Tibial nerve (tissue), 4 donors: Measurements from ENCODE around the gene TBCA. TPM values are rescaled to one million over a fixed set of nuclear protein-coding genes. Genes with fewer than 3 reads are reported as not detected.

Experiments used
- DNase-seq, 2 donors: peaks; one replicate each; pipeline ENCODE4 v3.0.0-alpha.2; 2019; ENCODE audit warnings: low spot score in 2 of 2
- H3K27ac ChIP-seq, 4 donors: fragments of 200-600 bp; sonication (generic) in 3 of 4; one replicate each; pipeline ENCODE4 v1.5.1; 2017 to 2019; ENCODE audit warnings: mild to moderate bottlenecking in 1 of 4
- H3K27me3 ChIP-seq, 2 donors: fragments of 200-600 bp; sonication (generic) in 1 of 2; one replicate each; pipeline versions ENCODE4 v1.5.1 to v1.6.0; 2017 to 2019
- H3K36me3 ChIP-seq, 3 donors: fragments of 200-600 bp; sonication (generic); one replicate each; pipeline ENCODE4 v1.5.1; 2018 to 2019
- H3K4me1 ChIP-seq, 4 donors: fragments of 200-600 bp; sonication (generic) in 3 of 4; one replicate each; pipeline ENCODE4 v1.5.1; 2017 to 2019
- H3K4me3 ChIP-seq, 4 donors: fragments of 200-600 bp; sonication (generic) in 3 of 4; one replicate each; pipeline ENCODE4 v1.5.1; 2017 to 2019; ENCODE audit warnings: mild to moderate bottlenecking in 1 of 4, moderate library complexity in 1 of 4
- H3K9me3 ChIP-seq, 4 donors: fragments of 200-600 bp; sonication (generic) in 3 of 4; one replicate each; pipeline ENCODE4 v1.5.1; 2017 to 2019
- EP300 ChIP-seq, 2 donors: sonication (generic); formaldehyde crosslinking; IDR thresholded peaks; one replicate each; pipeline ENCODE4 v1.6.1; 2017; ENCODE audit warnings: antibody characterized with exemption in 2 of 2, mild to moderate bottlenecking in 1 of 2
- POLR2A ChIP-seq, 2 donors: fragments of 450-650 bp; IDR thresholded peaks; one replicate each; pipeline ENCODE4 v1.6.1; 2017; ENCODE audit warnings: antibody characterized with exemption in 2 of 2, mild to moderate bottlenecking in 2 of 2, moderate library complexity in 2 of 2
- WGBS, 2 donors: methylation state at CpG; one replicate each; pipeline ENCODE4 v1.1.5; 2018; 5-methylcytosine and 5-hydroxymethylcytosine counted together
- total RNA-seq, 4 donors: library from RNA; depleted of rRNA; stranded (reverse); fragments of >200 nt; gene quantifications; one replicate each; pipeline ENCODE4 v1.1.0, GENCODE V29; 2016
- TF ChIP-seq, protein P1 (sequence below), 5 experiments: fragments of 200-600 bp in 3 of 5; fragments of 450-650 bp in 2 of 5; sonication (generic) in 3 of 5; IDR thresholded peaks; one replicate each; pipeline ENCODE4 v1.5.1; 2016 to 2019; ENCODE audit warnings: antibody characterized with exemption in 5 of 5, mild to moderate bottlenecking in 3 of 5, moderate library complexity in 2 of 5

The TBCA gene
- total RNA-seq, 4 donors from 2014 or later, result 83.2 to 157 (median 120) TPM

DNA sequence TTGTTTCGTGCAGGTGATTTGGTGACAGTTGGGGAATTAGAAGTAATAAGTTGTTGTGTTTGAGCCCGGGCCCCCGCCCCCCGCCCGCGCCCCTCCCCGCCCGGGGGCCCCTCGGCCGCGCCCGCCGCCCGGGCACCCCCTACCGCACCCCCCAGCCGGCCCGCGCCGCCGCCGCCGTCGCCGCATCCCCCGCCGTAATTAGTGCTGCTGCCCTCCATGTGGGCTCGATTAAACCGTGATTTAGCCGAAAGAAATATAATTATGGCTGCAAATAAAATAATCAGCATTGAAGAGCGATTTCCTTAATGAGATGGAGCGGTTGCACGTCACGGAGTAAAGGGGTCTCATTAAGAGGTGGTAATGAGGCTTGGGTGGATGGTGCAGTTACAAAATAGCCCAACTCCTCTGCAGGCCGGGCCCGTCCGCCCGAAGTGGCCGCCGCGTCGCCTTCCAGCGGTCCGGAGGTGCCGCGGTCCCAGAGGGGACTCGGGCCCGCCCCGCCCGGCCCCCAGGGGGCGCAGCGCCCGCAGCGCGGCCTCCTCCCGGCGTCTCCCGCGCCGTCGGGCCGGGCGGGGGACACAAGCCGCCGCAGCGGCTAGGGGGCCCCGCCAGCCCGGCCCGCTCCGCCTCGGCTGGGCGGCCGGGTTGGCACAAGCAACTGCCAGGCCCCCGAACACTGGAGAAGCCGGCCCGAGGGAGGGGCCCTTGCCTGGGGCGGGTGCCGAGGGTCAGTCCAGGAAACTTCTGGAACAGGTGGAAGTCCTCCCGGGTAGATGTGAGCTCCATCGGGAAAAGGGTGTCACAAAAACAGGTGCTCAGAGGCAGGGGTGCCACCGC is 130.8 kb downstream of the TBCA start:
- no peak for TF ChIP-seq POLR2A (IDR thresholded peaks at IDR 0.05)
- TF ChIP-seq, protein P1, sequence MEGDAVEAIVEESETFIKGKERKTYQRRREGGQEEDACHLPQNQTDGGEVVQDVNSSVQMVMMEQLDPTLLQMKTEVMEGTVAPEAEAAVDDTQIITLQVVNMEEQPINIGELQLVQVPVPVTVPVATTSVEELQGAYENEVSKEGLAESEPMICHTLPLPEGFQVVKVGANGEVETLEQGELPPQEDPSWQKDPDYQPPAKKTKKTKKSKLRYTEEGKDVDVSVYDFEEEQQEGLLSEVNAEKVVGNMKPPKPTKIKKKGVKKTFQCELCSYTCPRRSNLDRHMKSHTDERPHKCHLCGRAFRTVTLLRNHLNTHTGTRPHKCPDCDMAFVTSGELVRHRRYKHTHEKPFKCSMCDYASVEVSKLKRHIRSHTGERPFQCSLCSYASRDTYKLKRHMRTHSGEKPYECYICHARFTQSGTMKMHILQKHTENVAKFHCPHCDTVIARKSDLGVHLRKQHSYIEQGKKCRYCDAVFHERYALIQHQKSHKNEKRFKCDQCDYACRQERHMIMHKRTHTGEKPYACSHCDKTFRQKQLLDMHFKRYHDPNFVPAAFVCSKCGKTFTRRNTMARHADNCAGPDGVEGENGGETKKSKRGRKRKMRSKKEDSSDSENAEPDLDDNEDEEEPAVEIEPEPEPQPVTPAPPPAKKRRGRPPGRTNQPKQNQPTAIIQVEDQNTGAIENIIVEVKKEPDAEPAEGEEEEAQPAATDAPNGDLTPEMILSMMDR (IDR thresholded peaks at IDR 0.05), result peak; percentile 20 to 79 (median 65)
- H3K9me3 ChIP-seq, result no peaks in the 10 kb centered on the region
- H3K4me3 ChIP-seq, result peak overlapping the region in 1 of 4 donors; percentile 43
- no peaks in the 10 kb centered on the region for H3K36me3 ChIP-seq
- no peak overlapping the region for H3K27ac ChIP-seq
- H3K4me1 ChIP-seq, result peaks cover 0 to 37% (median 15%) of the 10 kb centered on the region in 4 donors
- H3K27me3 ChIP-seq, result peaks cover 11 to 65% of the 10 kb centered on the region in 2 donors
- no peak for DNase-seq
- 4% methylated on average over 35 to 36 of the region's 80 CpGs for WGBS, 2 donors

DNA sequence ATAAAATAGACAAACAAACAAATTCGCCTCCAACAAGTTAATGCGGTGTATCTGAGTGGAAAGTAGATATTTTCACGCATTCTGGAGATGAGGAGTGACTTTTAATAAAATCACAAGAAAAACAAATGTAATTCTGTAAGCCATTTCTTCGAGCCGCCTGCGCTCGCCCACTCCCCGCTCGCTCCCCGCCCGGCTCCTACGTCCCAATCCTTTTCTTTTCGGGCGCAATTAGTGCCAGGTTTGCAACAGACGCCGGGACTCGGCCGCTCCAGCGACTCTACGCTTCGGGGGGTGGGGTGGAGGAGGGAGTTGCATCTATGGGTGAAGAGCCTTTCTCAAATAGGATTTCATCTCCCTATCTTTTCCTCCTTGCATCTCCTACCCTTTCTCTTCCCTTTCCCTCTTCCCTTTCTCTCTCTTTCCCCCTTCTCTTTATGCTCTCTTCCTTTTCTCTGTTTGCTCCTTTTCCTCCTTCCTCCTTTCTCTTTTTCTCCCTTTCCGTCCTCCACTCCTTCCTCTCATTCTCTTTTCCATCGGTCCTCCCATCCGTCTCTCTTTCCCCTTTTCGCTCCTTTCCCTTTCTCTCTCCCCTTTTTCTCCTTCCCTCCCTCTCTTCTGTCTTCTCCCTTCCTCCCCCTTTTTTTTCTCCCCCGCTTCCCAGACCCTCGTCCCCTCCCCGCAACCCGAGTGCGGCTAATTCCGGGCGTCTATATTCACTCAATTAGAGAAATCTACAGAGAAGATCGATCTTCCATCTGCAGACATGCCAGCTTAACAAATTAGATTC is 131.6 kb downstream of the TBCA start:
- Histone ChIP-seq H3K36me3 (no peaks in the 10 kb centered on the region), H3K27ac (no peak overlapping the region), H3K4me3 (peak overlapping the region in 1 of 4 donors; percentile 43), H3K9me3 (no peaks in the 10 kb centered on the region), H3K4me1 (peaks cover 0 to 45% (median 15%) of the 10 kb centered on the region in 4 donors), H3K27me3 (peaks cover 11 to 66% of the 10 kb centered on the region in 2 donors)
- TF ChIP-seq, protein P1 (IDR thresholded peaks at IDR 0.05), result no peak
- TF ChIP-seq POLR2A (IDR thresholded peaks at IDR 0.05) (no peak), EP300 (IDR thresholded peaks at IDR 0.05) (no peak)
- 7% methylated on average over 33 of the region's 33 CpGs for WGBS, 2 donors
- DNase-seq, result no peak

DNA sequence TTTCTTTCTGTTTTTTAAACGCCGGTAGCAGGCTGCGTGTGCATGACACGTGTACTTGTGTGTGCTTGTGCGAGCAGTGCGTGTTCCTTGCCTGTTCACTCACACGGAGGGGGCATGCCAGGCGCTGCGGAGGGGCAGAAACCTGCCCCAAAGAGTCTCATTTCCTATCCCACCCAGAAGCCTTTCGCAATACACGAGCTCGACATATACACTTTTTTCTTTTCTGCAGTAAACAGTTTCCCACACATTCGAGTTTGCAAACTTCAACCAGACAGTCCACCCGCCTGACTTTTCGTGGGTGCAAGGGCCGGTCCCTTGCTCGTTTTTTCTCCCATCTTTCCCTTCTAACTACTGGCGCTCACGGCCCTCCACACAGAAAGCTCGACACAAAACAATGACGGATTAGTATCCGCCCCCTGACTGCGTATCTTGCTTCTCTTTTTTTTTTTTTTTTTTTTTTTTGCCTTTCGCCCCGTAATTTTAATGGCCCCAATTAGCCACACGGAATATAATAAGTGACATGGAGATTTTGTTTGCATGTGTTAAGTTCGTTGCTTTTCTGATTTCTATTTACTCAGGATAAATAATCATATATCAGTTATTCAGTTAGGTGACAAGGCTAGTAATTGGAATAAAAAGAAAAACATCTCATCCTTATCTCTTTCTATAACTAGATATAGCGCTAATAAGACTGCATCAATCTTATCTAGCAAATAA is 132.3 kb downstream of the TBCA start:
- DNase-seq, result no peak
- Histone ChIP-seq H3K4me3 (no peak overlapping the region), H3K27ac (no peak overlapping the region), H3K36me3 (no peaks in the 10 kb centered on the region), H3K4me1 (peaks cover 0 to 50% (median 17%) of the 10 kb centered on the region in 4 donors), H3K27me3 (peaks cover 11 to 74% of the 10 kb centered on the region in 2 donors), H3K9me3 (no peaks in the 10 kb centered on the region)
- TF ChIP-seq POLR2A (IDR thresholded peaks at IDR 0.05) (no peak), EP300 (IDR thresholded peaks at IDR 0.05) (no peak)
- TF ChIP-seq, protein P1 (IDR thresholded peaks at IDR 0.05), result no peak
- WGBS, 2 donors, result 8 to 9% methylated on average over 28 of the region's 28 CpGs

DNA sequence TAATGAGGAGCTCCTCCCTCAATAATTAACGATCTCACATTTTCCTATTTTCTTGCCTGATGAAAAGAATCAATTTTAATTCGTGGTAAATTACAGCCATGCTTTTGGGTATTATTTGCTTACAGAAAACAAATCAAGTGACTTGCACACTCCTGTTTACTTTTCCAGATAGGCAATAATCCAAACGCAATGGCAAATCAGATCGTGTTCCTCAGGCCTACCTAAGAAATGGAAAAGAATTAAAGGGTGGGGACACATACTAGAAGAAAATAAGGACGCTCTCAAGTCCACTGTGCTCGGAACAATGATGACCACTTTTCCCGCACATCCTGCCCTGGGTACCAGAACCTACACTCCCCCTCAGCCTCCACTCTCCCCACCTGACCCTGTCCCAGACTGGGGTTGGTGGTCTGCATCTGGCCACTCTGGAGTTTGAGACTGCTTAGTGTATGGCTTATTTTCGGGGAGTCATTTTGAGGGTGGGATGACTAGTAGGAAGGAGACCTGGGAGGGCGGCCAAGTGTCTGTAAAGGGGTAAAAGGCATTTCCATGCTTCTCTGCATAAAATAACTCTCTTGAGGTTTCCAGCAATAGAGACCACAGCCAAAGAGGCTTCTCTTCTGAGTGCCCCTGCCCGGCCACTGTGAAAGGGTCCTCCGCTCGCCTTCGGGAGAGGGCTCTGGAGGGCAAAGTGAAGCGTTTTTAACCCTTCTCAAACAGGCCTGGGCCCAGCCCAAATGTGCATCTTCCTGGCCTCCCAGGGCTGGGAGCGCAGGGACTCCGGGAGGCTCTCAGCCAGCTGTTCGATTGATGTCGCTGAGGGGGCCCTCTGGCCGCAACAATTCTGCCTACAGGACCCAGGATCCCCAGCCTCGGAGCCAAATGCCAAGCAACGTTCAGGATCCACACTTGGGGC is 133.1 kb downstream of the TBCA start:
- peaks cover 11 to 82% of the 10 kb centered on the region in 2 donors for H3K27me3 ChIP-seq

More for the DNA sequence above, 133.1 kb downstream of the TBCA start:
- Histone ChIP-seq H3K36me3 (no peaks in the 10 kb centered on the region), H3K27ac (no peak overlapping the region), H3K4me3 (no peak overlapping the region), H3K9me3 (no peaks in the 10 kb centered on the region), H3K4me1 (peaks cover 0 to 57% (median 20%) of the 10 kb centered on the region in 4 donors)
- 8 to 9% methylated on average over 21 of the region's 21 CpGs for WGBS, 2 donors
- no peak for DNase-seq
- TF ChIP-seq EP300 (IDR thresholded peaks at IDR 0.05), result no peak
- no peak for TF ChIP-seq POLR2A (IDR thresholded peaks at IDR 0.05)
- TF ChIP-seq, protein P1 (IDR thresholded peaks at IDR 0.05), result no peak
